Activated CD8-positive, alpha-beta T cell treated with anti-CD3 and anti-CD28 coated beads for 36 hours (primary cell): Measurements from ENCODE around the gene CXCR4. TPM values are rescaled to one million over a fixed set of nuclear protein-coding genes. Genes with fewer than 3 reads are reported as not detected.

ENCODE experiments used
- ATAC-seq: fragments of 200-7000 bp; cut with Tn5 transposase; one replicate; pipeline ENCODE4 v1.10.0; 2021; ENCODE audit warnings: mild to moderate bottlenecking, moderate library complexity
- CTCF ChIA-PET: fragments of 350-600 bp; sonication (Branson Sonifier 250); formaldehyde crosslinking; loops from one replicate; lab custom pipeline; 2021; ENCODE audit warnings: antibody characterized with exemption; lab: Charles Lee
- POLR2A ChIA-PET: fragments of 350-600 bp; sonication (Branson Sonifier 250); formaldehyde crosslinking; loops from one replicate; lab custom pipeline; 2021; ENCODE audit warnings: antibody characterized with exemption; lab: Charles Lee
- DNase-seq: peaks from one replicate; pipeline ENCODE4 v3.0.0-alpha.2; 2020
- H3K27ac Mint-ChIP-seq: one replicate; pipeline ENCODE4 v1.8.0; 2021; ENCODE audit warnings: mild to moderate bottlenecking, mixed read lengths
- H3K27me3 Mint-ChIP-seq: one replicate; pipeline ENCODE4 v1.8.0; 2021; ENCODE audit warnings: mixed read lengths
- H3K36me3 Mint-ChIP-seq: one replicate; pipeline ENCODE4 v1.8.0; 2021; ENCODE audit warnings: low read depth, mixed read lengths
- H3K4me1 Mint-ChIP-seq: one replicate; pipeline ENCODE4 v1.8.0; 2021; ENCODE audit warnings: low read depth, mixed read lengths
- H3K4me3 Mint-ChIP-seq: one replicate; pipeline ENCODE4 v1.8.0; 2021; ENCODE audit warnings: mild to moderate bottlenecking, moderate library complexity, mixed read lengths
- H3K9me3 Mint-ChIP-seq: one replicate; pipeline ENCODE4 v1.8.0; 2021; ENCODE audit warnings: mixed read lengths
- intact Hi-C: fragments of 100-400 bp; cut with micrococcal nuclease; formaldehyde crosslinking; loops from one replicate; pipeline ENCODE4 v1.10.0; 2022
- total RNA-seq, 2 experiments: library from RNA; stranded (reverse); gene quantifications; one replicate each; pipeline ENCODE4 v1.2.3, GENCODE V29; 2021
- TF ChIP-seq, protein P1 (sequence below): fragments of 200-600 bp; IDR thresholded peaks from one replicate; pipeline ENCODE4 v1.8.0; 2022; ENCODE audit warnings: antibody characterized with exemption, mild to moderate bottlenecking

The CXCR4 gene
- total RNA-seq, 2 experiments from 2014 or later: 97.0 to 103 TPM

DNA sequence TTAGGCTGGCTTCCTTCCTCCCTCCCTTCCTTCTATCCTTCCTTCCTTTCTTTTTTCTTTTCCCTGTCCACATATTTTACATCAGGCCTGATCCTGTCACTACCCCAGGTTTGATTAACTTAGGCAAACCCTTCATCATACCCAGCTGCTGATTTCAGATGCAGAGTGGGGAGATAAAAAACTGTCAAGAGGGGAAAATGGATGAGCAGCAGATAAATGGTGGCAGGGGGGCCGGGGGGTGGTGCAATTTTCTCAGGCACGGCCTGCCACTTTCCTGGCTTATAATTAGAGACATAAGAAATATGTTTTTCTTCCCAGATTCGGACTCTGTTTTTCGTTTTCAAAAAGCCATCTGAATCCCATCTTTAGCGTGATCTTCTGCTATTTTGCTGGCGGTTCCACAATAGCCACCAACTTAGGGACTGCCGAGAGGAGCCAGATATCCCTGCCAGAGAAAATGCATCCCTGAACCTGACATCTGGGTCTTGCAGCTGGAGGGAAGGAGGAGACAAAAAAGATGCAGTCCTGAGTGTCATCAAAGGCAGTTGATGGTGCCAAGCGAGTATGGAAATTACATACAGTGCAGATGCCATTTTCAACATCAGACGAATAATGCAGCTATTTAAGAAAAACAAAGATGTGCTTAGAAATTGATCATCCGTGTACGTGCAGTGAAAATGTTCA is 49.9 kb downstream of the CXCR4 start:
- Mint-ChIP-seq H3K4me1 (peaks cover 36% of the 10 kb centered on the region), H3K36me3 (peaks cover 7% of the 10 kb centered on the region), H3K4me3 (no peak overlapping the region), H3K27me3 (no peaks in the 10 kb centered on the region), H3K9me3 (peaks cover 16% of the 10 kb centered on the region), H3K27ac (peak overlapping the region; percentile 30)
- intact Hi-C loops: no loop called here
- DNase-seq (no peak), ATAC-seq (no peak)
- ChIA-PET CTCF (interaction anchor here (1.0 to 1.5 kb wide), 3 partner anchors 14 to 21 kb away, joined by 3 to 4 read pairs (median 4); no protein-coding TSS in a partner anchor), POLR2A (interaction anchor here (0.6 to 1.5 kb wide), 6 partner anchors 10 to 62 kb away, joined by 3 to 4 read pairs (median 4); no protein-coding TSS in a partner anchor)
- TF ChIP-seq, protein P1, sequence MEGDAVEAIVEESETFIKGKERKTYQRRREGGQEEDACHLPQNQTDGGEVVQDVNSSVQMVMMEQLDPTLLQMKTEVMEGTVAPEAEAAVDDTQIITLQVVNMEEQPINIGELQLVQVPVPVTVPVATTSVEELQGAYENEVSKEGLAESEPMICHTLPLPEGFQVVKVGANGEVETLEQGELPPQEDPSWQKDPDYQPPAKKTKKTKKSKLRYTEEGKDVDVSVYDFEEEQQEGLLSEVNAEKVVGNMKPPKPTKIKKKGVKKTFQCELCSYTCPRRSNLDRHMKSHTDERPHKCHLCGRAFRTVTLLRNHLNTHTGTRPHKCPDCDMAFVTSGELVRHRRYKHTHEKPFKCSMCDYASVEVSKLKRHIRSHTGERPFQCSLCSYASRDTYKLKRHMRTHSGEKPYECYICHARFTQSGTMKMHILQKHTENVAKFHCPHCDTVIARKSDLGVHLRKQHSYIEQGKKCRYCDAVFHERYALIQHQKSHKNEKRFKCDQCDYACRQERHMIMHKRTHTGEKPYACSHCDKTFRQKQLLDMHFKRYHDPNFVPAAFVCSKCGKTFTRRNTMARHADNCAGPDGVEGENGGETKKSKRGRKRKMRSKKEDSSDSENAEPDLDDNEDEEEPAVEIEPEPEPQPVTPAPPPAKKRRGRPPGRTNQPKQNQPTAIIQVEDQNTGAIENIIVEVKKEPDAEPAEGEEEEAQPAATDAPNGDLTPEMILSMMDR: no peak

DNA sequence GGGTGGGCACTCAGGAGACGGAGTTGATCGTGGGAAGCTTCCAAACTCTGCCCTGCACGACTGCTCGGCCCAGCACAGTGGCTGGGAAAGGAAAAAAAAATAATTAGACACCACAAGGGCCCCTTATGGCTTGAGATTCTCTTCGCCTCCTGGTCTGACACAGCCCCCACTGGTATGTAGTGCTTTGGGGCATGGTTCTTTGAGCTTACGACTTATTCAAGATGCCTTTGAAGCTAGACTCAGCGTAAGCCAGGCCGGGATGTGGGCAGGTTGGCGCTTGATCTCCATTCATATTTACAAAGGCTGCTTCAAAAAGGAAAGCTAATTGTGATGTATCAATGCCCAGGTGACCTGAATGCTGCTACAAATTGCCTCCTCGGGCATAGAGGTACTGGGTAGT is 50.5 kb downstream of the CXCR4 start:
- DNase-seq (no peak), ATAC-seq (no peak)
- TF ChIP-seq, protein P1: no peak
- H3K9me3 Mint-ChIP-seq: peaks cover 13% of the 10 kb centered on the region
- H3K4me3 Mint-ChIP-seq: no peak overlapping the region
- ChIA-PET POLR2A (interaction anchor here (0.6 to 1.5 kb wide), 3 partner anchors 10 to 52 kb away, joined by 3 to 4 read pairs (median 4); no protein-coding TSS in a partner anchor), CTCF (interaction anchor here (1.2 kb wide), 1 partner anchor 17 kb away, joined by 4 read pairs; no protein-coding TSS in a partner anchor)
- peaks cover 7% of the 10 kb centered on the region for H3K36me3 Mint-ChIP-seq
- H3K27me3 Mint-ChIP-seq: no peaks in the 10 kb centered on the region
- H3K27ac Mint-ChIP-seq: no peak overlapping the region
- intact Hi-C loops: no loop called here
- peaks cover 36% of the 10 kb centered on the region for H3K4me1 Mint-ChIP-seq

DNA sequence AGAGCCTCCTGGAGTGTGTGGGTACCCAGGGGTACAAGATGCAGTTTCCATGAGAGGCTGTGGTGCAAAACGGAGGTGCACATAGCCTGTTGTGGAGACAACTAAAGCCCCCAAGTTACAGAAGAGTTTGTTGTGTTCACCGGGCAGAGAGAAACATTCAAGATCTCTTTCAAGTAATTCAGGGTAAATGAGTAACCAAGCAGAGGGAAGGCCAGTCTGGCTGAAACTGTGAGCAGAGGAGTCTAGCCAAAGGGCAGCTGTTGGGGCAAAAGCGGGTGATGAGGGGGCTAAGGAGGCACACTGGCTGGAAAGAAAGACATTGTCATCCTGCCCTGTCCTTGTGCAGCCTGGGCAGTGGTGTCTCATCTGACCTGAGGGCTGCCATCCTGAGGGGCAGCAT is 52.0 kb downstream of the CXCR4 start:
- DNase-seq: no peak
- TF ChIP-seq, protein P1: no peak
- Mint-ChIP-seq H3K4me1 (peaks cover 42% of the 10 kb centered on the region), H3K27ac (no peak overlapping the region), H3K27me3 (no peaks in the 10 kb centered on the region), H3K4me3 (no peak overlapping the region), H3K9me3 (peaks cover 3% of the 10 kb centered on the region), H3K36me3 (peaks cover 2% of the 10 kb centered on the region)
- CTCF ChIA-PET: no interaction called here
- intact Hi-C loops: no loop called here
- POLR2A ChIA-PET: interaction anchor here (1.7 kb wide), 1 partner anchor 51 kb away, joined by 4 read pairs; no protein-coding TSS in a partner anchor
- ATAC-seq: no peak

DNA sequence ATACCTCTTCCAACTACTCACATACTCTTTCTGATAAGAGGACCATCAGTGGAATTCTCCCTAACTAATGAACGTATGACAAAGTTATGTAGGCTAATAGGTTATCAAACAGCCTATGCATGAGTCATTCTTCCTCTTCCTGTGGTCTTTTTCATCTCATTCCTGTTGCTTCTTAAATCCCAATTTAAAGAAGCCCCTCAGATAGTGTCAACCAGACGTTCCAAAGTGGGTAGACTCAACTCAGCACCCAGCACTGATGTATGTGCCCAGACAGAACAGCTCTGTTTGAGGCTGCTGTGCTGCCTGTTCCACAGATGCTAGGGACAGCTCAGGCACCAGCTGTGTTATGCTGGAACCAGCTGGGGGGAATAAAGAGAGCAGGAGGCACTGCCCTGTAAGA is 52.6 kb downstream of the CXCR4 start:
- ChIA-PET POLR2A (interaction anchor here (0.9 to 1.7 kb wide), 2 partner anchors 17 to 50 kb away, joined by 3 to 4 read pairs; no protein-coding TSS in a partner anchor), CTCF (interaction anchor here (1.2 kb wide), 1 partner anchor 30 kb away, joined by 3 read pairs; no protein-coding TSS in a partner anchor)
- intact Hi-C loops: no loop called here
- H3K4me3 Mint-ChIP-seq: no peak overlapping the region
- ATAC-seq (peak; percentile 43), DNase-seq (no peak)
- H3K9me3 Mint-ChIP-seq: peaks cover 2% of the 10 kb centered on the region
- TF ChIP-seq, protein P1: no peak
- no peak overlapping the region for H3K27ac Mint-ChIP-seq
- no peaks in the 10 kb centered on the region for H3K27me3 Mint-ChIP-seq
- peaks cover 1% of the 10 kb centered on the region for H3K36me3 Mint-ChIP-seq
- peaks cover 42% of the 10 kb centered on the region for H3K4me1 Mint-ChIP-seq

Other genes with a start within 250 kb of the CXCR4 start
- 100 to 1,000 TPM; 229 to 234 TPM for gene MCM6, start 241.7 kb downstream of the CXCR4 start, total RNA-seq
- gene DARS1, start 132.5 kb downstream of the CXCR4 start, total RNA-seq: 100 to 1,000 TPM; 210 to 211 TPM